Fibroblast of lung (primary cell): Measurements from ENCODE around the gene FERMT1.

Experiments
- EZH2 ChIP-seq: IDR thresholded peaks from 2 replicates; pipeline ENCODE4 v1.5.1; 2012; ENCODE audit warnings: low read length, control low read depth, mild to moderate bottlenecking; ENCODE audit errors: missing control alignments
- TF ChIP-seq, protein P1 (sequence below), 2 donors: IDR thresholded peaks in 1 of 2; conservative IDR thresholded peaks in 1 of 2; 1 replicate in 1 of 2; 2 replicates in 1 of 2; pipeline ENCODE4 v1.5.1; 2011 to 2012; ENCODE audit warnings: low read length in 2 of 2, control low read depth in 1 of 2, inconsistent platforms in 1 of 2, low read depth in 1 of 2, mild to moderate bottlenecking in 1 of 2

DNA sequence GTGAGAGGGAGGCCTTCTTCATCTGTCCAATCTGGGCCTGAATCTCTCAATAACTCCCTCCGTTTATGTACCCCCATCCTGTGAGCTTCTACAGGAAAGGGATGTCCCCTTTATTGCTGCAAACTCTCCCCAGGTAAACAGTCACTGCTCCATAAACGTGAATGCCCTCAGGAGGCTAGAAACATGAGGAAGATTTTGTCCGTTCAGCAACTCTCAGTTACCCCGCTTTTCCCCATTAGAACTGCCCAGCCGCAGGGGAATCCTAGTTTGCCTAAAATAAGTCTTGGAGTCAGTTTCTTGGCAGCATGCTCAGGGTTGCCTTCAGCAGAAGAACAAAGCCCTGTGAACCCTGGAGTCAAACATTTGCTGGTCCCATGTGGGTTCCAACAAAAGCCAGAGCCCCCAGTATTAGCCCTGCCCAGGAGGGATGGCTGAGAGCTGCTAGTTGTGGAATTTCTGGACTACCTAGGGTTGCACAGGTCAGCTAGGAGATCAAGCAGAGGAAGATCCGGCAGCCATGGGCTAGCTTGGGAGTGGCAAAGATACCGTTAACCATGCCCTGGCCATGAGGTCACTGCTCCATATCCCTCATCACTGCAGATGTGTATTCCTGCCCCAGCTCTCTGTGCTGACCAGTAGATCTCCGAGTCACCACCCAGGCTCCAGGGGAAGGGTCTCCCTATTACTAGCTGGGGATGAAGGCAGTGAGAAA, 69.6 kb downstream of the FERMT1 start:
- TF ChIP-seq, protein P1, sequence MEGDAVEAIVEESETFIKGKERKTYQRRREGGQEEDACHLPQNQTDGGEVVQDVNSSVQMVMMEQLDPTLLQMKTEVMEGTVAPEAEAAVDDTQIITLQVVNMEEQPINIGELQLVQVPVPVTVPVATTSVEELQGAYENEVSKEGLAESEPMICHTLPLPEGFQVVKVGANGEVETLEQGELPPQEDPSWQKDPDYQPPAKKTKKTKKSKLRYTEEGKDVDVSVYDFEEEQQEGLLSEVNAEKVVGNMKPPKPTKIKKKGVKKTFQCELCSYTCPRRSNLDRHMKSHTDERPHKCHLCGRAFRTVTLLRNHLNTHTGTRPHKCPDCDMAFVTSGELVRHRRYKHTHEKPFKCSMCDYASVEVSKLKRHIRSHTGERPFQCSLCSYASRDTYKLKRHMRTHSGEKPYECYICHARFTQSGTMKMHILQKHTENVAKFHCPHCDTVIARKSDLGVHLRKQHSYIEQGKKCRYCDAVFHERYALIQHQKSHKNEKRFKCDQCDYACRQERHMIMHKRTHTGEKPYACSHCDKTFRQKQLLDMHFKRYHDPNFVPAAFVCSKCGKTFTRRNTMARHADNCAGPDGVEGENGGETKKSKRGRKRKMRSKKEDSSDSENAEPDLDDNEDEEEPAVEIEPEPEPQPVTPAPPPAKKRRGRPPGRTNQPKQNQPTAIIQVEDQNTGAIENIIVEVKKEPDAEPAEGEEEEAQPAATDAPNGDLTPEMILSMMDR (conservative IDR thresholded peaks at IDR 0.05 in 1 of 2, IDR thresholded peaks at IDR 0.05 in 1 of 2; ENCODE audit: low read depth in 1 of 2, low read length in 2 of 2) = no peak
- TF ChIP-seq EZH2 = no peak
